Measurements from ENCODE around the gene GATC.

Gene GATC

DNA sequence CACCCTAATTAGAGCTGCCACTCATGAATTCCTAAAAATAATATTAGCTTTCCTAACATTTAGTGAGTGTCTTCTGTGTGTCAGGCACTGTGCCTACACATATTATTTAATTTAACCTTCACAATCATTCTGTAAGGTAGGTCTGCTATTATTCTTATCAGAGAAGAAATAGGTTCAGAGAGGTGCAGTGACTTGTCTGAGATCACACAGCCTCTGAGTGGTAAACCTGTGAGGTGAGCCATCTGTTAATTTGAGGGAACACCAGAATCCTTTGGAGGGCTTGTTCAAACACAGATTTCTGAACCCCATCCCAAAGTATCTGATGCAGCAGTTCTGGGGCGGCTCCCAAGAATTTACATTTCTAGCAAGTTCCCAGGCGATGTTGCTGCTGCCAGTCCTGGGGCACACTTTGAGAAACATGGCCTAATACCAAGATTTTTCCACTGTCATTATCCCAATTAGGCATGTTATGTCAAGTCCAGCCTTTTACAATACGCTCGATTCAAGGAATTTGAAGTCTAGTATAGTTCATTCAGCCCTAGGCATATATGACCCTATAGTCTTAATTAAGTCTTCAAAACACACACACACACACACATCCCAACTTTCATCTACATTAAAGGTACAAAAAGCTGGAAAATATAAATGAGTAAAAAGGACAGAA is 28.2 kb upstream of the GATC start:
- DNase-seq (ENCODE audit: low spot score) = no peak
- TF ChIP-seq, protein P1, sequence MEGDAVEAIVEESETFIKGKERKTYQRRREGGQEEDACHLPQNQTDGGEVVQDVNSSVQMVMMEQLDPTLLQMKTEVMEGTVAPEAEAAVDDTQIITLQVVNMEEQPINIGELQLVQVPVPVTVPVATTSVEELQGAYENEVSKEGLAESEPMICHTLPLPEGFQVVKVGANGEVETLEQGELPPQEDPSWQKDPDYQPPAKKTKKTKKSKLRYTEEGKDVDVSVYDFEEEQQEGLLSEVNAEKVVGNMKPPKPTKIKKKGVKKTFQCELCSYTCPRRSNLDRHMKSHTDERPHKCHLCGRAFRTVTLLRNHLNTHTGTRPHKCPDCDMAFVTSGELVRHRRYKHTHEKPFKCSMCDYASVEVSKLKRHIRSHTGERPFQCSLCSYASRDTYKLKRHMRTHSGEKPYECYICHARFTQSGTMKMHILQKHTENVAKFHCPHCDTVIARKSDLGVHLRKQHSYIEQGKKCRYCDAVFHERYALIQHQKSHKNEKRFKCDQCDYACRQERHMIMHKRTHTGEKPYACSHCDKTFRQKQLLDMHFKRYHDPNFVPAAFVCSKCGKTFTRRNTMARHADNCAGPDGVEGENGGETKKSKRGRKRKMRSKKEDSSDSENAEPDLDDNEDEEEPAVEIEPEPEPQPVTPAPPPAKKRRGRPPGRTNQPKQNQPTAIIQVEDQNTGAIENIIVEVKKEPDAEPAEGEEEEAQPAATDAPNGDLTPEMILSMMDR (IDR thresholded peaks at IDR 0.05) = no peak
- no peak overlapping the region for H3K4me3 ChIP-seq
- no peak overlapping the region for H3K27ac ChIP-seq

DNA sequence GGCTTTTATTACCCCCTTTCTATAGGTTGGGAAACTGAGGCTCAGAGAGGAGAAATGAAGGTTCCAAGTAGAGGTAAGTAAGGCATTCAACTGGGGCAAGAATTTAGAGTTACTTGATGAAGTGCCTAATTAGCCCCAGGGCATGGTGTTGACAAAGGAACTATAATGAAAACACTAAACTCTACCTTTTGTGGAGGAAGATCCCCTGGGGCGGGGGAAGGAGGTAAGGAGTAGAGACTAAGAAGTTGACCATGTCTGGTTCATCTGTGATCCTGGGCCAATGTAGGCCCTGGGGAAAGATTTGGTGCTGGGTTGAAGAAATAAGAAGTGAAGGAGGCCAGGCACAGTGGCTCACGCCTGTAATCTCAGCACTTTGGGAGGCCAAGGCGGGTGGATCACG is 24.5 kb upstream of the GATC start:
- Histone ChIP-seq H3K27ac (no peak overlapping the region), H3K4me3 (no peak overlapping the region)
- no peak for DNase-seq (ENCODE audit: low spot score)
- TF ChIP-seq, protein P1 (IDR thresholded peaks at IDR 0.05) = no peak

DNA sequence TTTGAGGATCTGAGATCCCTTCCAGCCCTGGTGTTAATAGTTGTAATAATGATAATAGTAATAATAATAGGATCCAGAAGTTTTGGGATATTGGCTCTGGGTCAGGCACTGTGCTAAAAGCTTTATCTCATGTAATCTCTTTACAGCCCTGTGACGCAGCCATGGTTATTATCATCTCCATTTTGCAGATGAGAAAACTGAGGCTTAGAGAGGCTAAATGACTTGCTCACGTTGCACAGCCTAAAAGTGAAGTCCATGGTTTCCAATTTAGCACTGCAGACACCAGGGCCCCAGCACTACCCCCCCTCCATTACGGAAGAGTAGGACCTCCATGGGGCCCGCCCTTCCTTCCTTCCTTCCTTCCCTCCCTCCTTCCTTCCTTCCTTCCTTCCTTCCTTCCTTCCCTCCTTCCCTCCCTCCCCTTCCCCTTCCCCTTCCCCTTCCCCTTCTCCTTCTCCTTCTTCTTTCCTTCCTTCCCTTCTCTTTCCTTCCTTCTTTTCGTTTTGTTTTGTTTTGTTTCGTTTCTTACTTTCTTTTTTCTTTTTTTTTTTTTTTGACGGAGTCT is 23.3 kb upstream of the GATC start:
- no peak overlapping the region for H3K27ac ChIP-seq
- TF ChIP-seq, protein P1 (IDR thresholded peaks at IDR 0.05) = no peak
- DNase-seq (ENCODE audit: low spot score) = no peak

DNA sequence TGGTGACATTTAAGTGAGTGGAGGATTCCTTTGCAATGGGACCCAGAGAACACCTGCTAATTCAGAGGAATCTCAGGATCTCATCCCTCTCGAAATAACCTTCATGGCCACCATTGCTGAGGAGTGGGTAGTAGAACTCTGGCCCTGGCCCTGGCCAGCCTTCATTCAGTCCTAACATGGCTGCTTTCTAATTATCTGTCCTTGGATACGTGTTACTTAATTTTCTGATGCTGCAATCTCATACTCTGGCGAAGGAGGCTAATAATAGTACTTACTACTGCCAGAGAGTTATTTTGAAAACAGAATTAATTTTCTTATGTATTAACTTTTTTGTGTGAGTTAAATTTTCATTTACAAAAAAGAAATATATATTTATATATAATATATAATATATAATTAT is 20.4 kb upstream of the GATC start:
- DNase-seq (ENCODE audit: low spot score) = no peak

More for the DNA sequence above, 23.3 kb upstream of the GATC start:
- H3K4me3 ChIP-seq = no peak overlapping the region

DNA sequence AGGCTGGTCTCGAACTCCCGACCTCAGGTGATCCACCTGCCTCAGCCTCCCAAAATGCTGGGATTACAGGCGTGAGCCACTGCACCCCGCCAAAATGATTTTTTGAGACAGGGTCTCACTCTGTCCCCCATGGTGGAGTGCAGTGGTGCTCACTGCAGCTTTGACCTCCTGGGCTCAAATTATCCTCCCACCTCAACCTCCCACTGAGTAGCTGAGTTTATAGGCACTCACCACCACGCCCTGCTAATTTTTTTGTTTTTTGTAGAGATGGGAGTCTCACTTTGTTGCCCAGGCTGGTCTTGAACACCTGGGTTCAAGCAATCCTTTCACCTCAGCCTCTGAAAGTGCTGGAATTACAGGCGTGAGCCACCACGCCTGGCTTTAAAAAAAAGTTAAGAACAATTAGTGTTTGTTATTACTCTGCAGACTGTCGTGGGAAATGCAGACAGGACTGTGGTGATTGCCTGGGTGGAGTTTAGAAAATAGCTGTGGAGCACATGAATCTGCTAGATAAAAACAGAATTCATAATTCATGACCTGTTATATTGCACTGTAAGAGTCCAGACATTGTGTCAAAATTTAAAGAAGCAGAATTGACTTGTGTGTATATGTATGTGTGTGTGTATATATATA is 17.5 kb upstream of the GATC start:
- Histone ChIP-seq H3K4me3 (no peak overlapping the region), H3K27ac (no peak overlapping the region)
- no peak for DNase-seq (ENCODE audit: low spot score)
- TF ChIP-seq, protein P1 (IDR thresholded peaks at IDR 0.05) = no peak

More for the DNA sequence above, 20.4 kb upstream of the GATC start:
- Histone ChIP-seq H3K4me3 (no peak overlapping the region), H3K27ac (no peak overlapping the region)
- TF ChIP-seq, protein P1 (IDR thresholded peaks at IDR 0.05) = no peak

DNA sequence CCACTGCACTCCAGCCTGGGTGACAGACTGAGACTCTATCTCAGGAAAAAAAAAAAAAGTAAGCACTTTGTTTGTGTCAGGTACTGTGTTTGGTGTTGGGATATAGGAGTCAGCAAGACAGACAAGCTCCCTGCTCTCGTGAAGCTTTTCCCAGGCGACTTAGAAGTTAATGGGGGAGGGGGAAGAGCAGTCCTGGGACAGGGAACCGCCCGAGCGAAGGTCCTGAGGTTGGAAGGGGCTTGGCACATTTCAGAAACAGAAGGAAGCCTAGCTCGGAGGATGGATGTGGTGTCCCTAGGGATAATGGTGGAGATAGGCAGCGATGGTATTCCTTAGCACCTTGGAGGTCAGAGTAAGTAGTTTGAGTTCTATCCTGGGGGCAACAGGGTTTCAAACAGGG is 16.9 kb upstream of the GATC start:
- no peak overlapping the region for H3K4me3 ChIP-seq
- DNase-seq (ENCODE audit: low spot score) = no peak
- H3K27ac ChIP-seq = no peak overlapping the region
- TF ChIP-seq, protein P1 (IDR thresholded peaks at IDR 0.05) = no peak

Data from coronary artery (tissue), 2 donors.